ENCODE data around the gene EIF2AK2.
A peak's percentile ranks its signal among the peaks of the same experiment; 100 is the strongest.

The EIF2AK2 gene

GRCh38 chr2:37098416-37099118 is 58.2 kb downstream of the EIF2AK2 start:
- no peak for DNase-seq

DNA sequence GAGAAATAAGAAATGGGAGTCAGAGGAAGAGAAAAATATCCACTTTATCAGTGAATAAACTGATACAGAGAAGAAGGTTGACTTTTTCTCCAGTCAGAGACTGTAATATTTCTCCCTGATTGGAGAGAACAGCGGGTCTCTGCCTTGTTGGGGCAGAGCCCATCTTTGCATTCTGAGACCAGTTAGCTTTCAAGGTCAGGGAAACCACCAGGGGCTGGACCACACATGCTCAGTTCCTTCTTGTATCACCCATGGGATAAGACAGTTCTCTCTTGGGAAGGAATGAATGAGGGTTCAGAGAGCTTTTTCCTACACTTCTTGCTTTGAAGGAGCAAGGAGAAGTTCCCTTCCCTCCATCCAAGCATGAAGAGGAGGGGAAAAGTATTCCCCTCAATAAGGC is 60.2 kb downstream of the EIF2AK2 start:
- no peak for DNase-seq

DNA sequence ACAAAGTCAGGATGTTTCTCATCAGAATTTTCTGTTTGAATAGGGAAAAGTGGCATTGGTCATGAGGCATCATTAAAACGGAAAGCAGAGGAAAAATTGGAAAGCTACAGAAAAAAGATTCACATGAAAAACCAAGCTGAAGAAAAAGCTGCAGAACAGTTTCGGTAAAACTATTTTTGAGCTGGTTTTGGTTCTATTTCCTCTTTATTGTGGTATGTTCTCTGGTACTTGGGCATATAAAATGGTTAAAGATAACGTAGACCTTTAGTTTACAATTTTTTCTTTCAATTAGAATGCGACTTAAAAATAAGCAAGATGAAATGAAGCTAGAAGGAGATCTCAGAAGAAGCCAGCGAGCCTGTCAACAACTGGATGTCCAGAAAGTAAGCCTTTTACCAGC is 64.9 kb downstream of the EIF2AK2 start:
- no peak for DNase-seq

GRCh38 chr2:37090019-37090477 is 66.7 kb downstream of the EIF2AK2 start:
- no peak for DNase-seq

DNA sequence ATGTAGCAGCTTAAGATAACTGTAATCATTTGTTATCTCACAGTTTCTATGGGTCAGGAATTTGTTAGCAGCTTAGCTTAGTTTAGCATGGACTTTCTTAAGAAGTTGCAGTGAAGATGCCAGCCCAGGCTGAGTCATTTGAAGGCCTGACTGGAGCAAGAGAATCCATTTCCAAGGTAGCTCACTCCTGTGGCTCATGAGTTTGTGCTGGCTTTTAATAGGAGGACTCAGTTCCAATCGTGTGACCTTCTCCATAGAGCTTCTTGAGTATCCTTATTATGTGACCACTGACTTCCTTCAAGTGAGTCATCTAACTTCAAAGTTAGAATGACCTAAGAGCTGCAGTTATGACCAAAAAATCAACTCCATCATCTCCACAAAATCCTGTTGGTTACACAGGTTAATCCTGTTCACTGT is 71.0 kb downstream of the EIF2AK2 start:
- no peak for DNase-seq

- no peak for DNase-seq
These were observed 72.0 kb downstream of the EIF2AK2 start for GRCh38 chr2:37084797-37085196.

DNA sequence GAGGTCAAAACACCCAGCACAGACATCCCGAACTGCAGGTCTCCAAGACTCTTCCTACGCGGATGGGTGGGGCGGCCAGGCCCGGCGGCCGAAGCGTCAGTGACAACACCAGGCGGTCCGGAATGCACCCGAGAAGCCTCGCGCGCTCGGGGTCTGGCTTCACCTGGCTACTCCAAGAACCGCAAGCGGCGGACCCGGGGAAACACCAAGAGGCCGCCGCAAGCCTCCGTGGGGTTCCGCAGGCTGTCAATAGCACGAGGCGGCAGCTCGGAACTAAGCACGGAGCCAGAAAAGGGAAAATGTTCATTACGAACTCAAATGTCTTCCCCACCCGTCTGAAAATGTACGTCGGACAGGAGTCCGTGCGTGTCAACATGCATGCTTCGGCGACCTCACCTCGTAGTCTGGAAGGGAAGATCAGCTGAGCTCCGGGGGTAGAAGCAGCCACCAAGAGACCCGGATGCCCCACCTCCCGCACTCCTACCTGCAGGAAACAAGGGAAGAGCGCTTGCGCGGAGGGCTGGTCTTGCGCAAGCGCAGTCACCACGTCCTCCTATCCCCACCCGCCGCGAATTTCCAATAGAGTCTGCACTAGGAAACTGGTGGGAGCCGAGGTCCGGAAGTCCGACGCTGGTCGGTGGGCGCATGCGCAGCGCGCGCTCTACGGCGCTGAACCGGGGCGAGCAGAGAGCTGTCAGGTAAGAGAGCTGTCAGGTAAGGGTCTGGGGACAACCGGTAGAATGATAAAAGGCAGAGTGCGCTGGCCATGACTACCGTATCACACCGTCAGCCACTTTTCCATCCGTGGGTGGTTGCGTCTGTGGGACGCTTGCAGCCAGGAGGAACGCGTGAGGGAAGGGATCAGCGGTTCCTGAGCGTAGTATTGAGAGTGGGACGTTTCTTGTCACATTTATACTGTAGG is 72.6 kb downstream of the EIF2AK2 start, which contains the start of the genes GPATCH11 and HEATR5B:
GPATCH11 (plus strand) TSS at position 646 of the 922 bp plus-strand sequence. CDS start 3,864 bp downstream, outside the sequence.
HEATR5B (minus strand) TSS at position 500 of the 922 bp plus-strand sequence. CDS start 958 bp downstream, outside the sequence.
- peak; percentile 97 for DNase-seq

- DNase-seq, result no peak
These were observed 76.1 kb downstream of the EIF2AK2 start for GRCh38 chr2:37080689-37081088.

GRCh38 chr2:37080266-37080665 is 76.5 kb downstream of the EIF2AK2 start:
- no peak for DNase-seq

DNA sequence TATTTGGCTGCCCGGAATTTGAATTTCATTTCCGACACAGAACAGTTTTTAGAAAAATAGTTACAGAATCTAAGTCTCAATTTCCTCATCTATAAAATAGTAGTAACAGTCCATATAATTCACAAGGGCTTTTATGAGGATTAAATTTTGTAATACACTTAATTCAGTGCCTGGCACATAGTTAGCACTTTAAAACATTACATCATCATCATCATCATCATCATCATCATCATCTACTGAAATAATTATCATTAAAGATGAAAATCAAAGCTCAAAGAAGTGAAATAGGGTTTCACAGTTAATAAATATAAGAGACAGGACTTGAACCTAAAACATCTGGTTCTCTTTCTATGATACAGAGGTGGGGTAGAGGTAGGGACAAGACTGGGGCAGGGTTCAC is 85.8 kb downstream of the EIF2AK2 start:
- DNase-seq, result no peak

DNA sequence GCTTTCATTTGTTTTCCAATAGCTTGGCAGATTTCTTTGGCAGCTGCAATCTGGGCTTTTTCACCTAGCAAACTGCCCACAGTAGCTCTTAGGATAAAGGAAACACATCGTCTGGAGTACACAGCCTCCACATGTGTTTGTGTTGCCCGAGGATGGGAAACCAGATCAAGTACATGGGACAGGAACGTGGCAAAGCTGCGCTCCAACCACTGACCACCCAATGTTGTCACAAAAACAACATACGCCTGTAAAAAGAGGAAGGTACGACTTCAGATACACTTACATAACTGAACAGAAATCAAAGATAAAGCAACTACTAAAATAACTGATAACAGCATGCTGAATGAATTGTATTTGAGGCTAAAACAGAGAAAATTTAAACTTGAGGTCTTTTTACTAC is 88.1 kb downstream of the EIF2AK2 start:
- no peak for DNase-seq

DNA sequence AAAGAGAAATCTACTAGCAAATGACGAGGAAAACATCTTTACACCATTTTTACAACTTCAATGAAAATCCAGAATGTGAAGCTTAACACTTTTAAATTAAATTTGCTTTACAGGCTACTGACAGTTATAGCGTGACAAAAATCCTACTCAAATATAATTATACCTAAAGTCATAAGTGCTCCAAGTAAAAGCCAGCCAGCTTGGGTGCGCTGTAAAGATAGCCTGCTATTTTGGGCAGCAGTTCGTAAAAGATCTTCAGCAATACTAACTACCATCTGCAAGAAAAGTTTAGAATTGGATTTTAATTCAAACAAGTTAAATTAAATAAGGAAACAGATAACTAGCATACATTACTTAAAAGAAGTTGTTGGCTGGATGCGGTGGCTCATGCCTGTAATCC is 95.0 kb downstream of the EIF2AK2 start:
- no peak for DNase-seq

DNA sequence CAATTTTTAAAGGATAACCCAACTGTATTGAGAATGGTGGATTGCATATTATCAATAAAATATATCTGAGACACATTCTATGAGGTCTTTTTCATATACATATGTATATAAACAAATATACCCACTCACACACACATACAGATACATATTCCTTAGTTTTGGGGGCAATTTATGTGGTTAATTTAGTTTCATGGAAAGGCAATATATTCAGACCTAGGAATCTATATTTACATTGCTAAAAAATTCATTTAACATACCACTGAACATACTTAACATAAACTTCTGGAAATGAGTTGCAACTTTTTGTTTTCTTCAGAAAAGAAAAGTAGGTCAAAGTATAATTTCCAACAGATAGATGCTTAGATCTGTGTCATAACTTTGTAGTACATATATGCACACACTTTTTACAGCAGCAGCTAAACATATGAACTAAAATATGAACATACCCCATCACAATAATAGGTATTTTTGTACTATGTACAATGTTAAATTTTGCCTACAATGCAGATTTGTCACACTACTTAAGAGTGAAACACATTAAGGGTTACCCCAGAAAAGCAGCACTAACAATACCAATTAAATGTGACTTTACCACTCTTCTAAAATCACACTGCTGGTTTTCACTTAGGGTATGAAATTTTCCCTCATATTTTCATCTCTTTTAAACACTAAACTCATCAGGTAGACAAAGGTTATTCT is 95.6 kb downstream of the EIF2AK2 start:
- no peak for DNase-seq

GRCh38 chr2:37060446-37060845 is 96.3 kb downstream of the EIF2AK2 start:
- no peak for DNase-seq

DNA sequence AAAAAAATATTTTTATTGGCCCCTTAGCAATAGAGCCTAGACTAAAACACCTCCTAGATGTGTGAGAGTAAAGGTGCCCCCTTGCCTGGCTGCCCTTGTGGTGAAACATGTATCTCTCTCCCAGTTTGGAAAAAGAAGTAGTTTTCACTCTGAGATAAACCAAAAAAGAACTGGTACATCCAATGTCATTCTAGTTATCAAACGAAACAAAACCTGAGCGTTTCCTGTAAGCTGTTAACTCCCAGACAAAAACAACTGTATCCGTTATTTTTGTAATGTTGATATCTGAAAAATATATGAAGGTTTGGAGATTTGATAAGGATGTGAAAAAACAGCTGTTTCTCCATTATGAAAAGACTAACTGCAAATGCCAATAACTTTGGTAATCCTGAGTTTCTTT is 96.9 kb downstream of the EIF2AK2 start:
- DNase-seq, result no peak

- no peak for DNase-seq
These were observed 104.0 kb downstream of the EIF2AK2 start for GRCh38 chr2:37052600-37053332.

Data from activated effector memory CD4-positive, alpha-beta T cell treated with anti-CD3 and anti-CD28 coated beads, Interleukin-2, amount 50 U/mL, for 16 hours (primary cell).